ACHN (cell line): ENCODE data around the gene FOXD2.
"Not testable (repeated sequence)": the region's sequence is repeated elsewhere in the genome, so short reads cannot be mapped to it uniquely, and the experiment has no call there.

Experiments used
- DNase-seq: peaks from one replicate; pipeline ENCODE4 v3.0.0-alpha.2; 2015
- in situ Hi-C: cut with HindIII; loops from 2 replicates; pipeline ENCODE4 v1.10.0; 2017; ENCODE audit warnings: low sequenced_read_pairs, low pct_ligation_motif_present, low pct_unique_long_range_greater_than_20kb

Gene FOXD2

DNA sequence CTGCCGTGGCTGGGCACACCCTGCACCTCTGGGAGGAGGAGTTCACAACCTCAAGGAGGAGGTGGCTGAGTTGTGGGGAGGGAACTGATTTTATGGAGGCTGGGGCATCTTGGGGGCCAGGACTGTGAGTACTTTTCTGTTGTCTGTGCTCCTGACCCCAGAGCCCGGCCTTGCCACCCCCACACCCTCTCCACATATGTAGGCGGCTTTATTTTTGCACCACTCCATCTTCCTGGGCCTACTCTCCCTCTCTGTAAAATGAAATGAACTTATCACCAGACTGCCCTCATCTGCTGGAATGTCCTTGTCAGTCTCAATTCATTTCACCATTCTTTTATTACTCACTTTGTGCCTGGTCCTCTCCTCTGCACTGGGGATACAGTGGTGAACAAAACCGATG lies 12.8 kb downstream of the FOXD2 start:
- DNase-seq = no peak
- in situ Hi-C loops = no loop called here

DNA sequence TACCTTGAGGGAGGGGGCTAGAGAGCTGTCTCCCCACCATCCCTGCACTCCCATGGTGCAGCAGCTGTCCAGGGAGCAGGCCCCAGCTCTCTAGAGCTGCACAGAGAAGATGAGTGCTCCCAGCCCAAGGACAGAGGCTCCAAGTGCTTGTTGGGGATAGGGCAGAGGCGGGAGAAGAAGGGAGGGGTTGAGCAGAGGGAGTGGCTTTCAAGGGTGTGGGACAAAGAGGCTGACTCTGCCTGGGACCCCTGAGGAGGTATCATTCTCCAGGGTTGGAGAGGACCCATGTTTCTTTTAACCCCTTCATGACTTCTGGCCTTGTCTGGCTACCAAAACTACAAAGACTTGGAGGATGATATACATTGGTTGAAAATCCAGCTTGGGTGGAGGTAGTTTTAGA lies 14.6 kb downstream of the FOXD2 start:
- in situ Hi-C loops = no loop called here
- DNase-seq = no peak

DNA sequence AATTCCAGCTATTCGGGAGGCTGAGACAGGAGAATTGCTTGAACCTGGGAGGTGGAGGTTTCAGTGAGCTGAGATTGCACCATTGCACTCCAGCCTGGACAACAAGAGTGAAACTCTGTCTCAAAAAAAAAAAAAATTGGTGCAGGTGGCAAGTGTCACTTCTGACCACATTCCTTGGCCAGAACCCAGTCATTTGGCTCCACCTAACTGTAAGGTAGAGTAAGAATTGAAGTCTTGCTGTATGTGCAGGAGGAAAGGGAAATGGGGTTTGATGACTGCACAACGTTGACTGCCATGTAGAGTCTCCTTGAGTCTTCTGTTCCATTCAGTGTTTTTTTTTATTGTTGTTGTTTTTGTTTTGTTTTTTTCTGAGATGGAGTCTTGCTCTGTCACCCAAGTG lies 16.1 kb downstream of the FOXD2 start:
- in situ Hi-C loops, DNase-seq: not testable (repeated sequence)

DNA sequence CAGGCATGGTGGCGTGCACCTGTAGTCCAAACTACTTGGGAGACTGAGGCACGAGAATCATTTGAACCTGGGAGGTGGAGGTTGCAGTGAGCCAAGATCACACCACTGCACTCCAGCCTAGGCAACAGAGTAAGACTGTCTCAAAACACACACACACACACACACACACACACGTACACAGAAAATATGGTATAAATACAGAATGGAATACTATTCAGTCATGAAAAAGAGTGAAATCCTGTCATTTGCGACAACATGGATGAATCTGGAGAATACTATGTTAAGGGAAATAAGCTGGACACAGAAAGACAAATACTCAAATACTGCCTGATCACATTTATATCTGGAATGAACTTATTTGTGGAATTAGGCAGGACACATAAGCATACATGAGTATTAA lies 18.4 kb downstream of the FOXD2 start:
- no peak for DNase-seq
- in situ Hi-C loops = no loop called here

DNA sequence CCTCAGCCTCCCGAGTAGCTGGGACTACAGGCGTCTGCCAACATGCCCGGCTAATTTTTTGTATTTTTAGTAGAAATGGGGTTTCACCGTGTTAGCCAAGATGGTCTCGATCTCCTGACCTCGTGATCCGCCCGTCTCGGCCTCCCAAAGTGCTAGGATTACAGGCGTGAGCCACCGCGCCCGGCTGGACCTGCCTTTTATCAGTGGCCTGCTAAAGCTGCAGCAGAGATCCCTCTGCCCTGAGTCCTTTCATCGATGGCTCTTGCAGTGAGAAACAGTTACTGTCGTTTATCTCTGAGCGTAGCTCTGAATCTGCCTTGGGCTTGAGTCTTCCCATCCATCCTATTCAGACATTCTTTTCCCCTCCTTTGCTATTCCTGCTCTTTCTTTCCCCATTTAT lies 19.7 kb downstream of the FOXD2 start:
- DNase-seq, in situ Hi-C loops: not testable (repeated sequence)

DNA sequence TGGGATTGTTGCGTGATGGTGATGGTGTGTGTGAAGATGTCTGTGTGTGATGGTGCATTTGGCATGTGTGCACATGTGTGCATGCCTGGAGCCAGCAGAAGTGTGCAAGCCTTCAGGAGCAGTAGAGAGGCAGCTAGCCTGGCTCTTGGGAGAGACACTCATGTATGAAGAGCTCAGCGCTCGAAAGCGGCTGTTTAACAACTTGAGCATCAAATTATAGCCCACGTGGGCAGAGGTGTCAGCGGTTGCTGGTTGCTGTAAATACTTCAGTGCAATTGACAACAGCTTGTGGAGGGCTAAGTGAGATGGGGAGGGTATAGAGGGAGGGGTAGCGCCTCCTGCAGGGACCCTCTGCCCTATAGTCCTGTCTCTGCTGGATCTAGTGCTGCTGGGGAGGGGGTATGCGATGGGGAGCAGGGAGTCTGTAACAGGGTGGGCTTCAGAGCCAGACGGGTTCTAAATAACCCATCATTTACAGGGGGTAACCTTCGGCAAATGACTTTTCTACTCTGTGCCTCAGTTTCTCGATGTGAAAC lies 21.5 kb downstream of the FOXD2 start:
- DNase-seq = no peak
- in situ Hi-C loops = no loop called here

DNA sequence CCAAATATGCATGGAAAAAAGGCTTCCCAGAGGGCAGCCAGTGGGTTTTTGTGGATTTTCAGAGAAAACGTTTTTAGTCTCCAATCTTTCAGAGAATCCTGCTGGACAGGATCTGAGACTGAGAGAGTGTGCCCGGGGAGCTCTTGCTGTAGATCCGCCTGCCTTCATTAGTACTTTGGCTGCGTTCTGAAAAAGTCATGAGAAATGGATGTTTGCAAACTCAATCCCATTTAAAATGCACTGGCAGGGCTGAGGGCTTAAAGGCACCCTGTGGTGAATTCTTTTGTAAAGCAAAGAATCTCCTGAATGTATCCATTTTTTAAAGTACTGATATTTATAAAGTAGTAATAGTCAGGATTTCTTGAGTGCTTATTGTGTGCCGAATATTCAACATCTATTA lies 22.2 kb downstream of the FOXD2 start:
- in situ Hi-C loops = no loop called here
- no peak for DNase-seq

DNA sequence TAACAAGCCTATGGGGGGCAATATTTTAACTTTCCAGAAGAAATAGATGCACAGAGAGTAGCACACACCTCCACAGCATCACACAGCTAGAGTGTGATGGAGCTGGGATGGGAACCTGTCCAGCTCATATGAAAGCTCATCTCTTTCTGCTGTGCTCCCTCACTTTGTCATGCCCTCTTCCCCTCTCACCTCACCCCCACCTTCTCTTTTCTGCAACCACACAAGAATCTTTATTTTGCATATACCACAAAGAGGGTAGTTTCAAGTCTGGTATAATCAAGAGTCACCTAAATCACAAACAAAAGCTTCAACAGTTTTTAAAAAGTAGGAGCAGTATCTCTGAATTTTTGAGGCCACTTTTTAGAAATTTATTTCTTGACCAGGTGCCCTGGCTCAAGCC lies 22.6 kb downstream of the FOXD2 start:
- DNase-seq = no peak
- in situ Hi-C loops = no loop called here

DNA sequence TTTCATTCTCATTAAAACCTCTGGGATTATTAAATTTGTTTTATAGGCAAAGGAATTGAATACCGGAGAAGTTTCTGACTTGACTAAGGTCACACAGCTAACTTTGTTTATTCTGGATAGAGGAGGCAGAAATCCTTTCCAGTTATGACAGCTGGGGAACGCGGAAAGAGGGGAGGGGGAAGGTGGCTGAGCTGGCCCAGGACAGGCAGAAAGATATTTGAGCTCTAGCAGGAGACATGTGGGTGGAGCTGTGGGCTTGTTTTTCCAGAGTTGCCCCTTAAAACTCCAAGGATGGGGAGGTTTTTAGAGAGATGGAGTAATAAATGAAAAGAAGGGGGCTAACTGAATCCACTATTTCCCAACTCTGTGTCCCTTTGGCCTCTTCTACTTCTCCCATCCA lies 27.8 kb downstream of the FOXD2 start:
- DNase-seq = no peak
- in situ Hi-C loops = no loop called here

DNA sequence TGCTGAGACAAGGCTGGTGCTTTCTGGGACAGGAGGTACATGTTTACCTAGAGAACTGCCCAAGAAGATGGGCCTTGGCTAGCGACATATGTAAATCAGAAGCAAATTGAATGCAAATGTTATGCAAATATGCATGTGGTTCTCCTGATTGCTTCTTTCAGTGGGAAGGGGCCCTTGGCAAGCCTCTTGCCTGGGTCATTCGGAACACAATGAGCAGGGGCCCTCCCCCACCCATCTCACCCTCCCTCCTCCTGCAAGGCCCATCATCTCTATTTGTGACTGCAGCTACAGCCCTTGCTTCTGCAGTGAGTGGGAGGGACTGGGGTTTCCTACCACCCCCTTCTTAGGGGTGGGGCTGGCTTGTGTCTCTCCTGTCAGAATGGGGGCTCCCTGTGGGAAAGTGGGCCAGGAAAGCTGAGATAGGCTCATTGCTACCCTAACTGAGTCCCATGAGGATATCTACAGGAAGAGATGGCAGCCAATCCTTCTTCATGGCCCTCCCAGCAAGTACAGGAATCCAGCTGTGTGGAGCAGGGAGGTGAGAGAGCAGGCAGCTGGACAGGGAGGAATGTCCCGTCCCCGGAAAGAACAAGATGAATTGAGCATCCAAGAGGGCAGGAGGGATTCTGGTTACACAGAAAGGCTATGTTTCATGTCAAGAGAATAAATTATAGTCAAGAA lies 31.0 kb downstream of the FOXD2 start:
- no peak for DNase-seq
- in situ Hi-C loops = no loop called here

DNA sequence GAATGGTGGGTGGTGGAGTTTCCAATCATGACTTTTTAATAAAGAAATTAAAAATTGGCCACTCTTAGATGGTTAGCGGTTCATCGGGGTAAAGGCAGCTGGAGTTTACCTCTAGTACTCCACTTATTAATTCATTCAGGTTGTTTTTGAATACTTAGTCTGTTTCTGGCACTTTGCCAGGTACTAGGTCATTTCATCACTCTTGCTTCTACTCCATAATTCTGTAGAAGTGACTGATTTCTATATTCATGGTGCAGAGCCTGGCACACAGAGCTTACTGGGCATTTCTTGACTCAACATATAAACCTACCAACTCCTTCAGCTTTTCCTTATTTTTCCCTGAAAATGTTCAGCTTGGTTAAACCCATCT lies 31.5 kb downstream of the FOXD2 start:
- no peak for DNase-seq

DNA sequence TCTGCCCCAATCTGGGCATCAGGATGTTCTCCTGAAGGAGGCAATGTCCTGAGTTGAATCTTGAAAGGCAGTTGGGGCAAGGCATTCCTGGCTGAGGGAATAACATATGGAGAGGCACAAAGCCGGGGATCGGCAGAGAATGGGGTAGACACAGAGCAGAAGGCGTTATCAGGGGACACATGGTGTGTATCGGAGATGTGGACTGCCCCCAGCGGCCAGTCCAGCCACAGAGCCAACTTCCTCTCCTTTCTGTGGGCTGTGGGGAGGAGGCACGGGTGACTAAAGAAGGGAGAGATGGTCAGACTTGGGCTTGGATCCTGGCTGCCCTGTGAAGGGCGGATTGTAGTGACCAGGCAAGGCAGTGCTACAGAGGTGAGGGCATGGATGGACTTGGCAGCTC lies 32.1 kb downstream of the FOXD2 start:
- DNase-seq = no peak
- in situ Hi-C loops = no loop called here

More for the DNA sequence above, 31.5 kb downstream of the FOXD2 start:
- in situ Hi-C loops = no loop called here

DNA sequence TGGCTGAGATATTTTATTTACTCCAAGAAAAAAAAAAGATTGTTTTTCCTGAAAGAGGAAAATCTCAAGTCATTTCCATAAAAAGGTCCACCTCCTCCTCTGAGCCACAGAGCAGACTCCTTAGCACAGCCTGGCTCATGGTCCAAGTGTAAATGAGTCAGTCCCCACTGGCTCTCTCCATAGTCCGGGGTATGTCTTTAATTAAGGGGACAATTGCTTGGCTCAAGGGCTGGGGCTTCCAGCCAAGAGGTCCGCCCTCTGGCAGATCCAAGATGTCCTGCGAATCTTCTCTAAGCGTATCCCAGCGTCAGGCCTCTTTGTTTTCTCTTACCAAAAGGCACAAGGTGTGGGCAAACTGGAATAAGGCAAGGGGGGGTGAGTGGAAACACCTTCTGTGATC lies 33.3 kb downstream of the FOXD2 start:
- DNase-seq = no peak
- in situ Hi-C loops = no loop called here

DNA sequence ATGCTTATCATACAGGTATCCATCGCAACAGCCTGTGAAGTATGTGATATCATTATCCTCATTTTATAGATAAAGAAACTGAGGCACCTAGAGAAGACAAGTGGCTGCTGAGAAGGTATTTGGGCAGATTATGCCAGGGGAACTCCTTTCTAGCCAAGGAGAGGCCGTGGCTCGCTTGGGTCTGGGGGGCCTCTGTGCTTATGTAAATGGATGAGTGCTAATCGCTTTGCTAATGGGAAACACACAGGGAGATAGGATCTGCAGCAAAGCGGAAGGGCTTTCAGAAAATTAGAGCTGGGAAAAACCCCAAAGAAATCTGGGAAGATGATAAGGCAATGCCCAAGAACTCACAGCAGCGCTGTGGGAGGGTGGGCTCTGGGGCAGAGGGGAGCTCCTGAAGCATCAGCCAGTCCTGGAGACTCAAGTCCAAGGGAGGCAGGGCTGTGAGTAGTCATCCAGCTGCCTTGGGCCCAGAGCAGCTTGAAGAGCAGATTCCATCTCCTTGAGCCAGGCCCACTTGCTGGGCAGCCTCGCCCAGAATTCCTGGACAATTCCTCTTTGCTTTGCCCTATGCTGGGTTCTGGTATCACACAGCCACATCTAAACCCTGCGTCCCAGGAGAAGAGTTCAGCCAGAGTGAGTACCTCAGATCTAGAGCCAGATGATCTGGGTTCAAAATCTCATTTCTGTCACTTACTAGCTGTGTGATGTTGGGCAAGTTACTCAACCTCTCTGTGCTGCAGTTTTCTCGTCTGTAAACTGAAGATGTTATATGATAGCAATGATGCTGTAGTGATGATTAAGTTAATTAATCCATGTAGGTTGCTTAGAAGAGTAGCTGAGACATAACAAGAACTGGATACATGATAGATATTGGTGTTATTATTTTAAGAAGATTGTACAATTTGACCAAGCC lies 36.7 kb downstream of the FOXD2 start:
- in situ Hi-C loops = no loop called here
- DNase-seq = no peak

DNA sequence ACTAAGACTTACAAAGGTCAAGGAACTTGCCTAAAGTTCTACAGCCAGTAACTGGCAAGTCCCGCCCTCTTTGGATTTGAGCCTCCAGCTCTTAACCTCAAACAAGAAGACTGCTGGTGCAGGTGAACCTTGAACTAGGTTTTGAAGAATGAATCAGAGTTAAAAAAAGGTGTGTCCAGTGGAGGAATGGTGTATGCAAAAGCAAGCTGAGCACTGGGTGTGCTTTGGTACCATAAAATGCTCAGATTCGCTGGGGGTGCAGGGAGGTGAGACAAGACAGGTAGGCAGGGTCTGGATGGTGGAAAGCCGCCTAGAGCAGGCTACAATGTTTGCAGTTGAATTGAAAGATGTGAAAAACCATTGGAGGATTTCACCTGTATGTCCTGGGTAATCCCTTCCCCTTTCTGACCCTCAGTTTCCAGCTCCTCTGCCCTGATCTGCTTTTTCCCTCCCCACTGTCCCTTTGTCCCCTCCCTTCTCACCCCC lies 39.8 kb downstream of the FOXD2 start:
- in situ Hi-C loops = no loop called here
- no peak for DNase-seq

DNA sequence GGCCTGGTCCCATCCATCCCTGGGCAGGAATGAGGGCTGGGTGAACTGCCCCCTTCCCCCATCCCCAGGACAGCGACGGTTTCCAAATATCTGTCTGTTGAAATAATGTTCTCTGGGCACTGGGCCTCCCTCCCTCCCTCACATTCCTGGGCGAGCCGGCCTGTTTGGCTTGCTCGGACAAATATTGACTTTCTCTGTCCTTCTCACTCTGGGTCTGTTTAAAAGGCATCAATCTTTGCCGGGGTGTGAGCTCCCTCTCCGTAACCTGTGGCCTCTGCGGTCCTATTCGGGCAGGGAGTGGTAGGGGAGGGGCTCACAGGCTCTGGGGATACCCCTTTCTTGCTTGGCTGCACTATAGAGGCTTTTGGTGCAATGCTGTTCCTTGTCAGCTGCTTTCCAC lies 40.2 kb downstream of the FOXD2 start:
- DNase-seq = no peak
- in situ Hi-C loops = no loop called here

DNA sequence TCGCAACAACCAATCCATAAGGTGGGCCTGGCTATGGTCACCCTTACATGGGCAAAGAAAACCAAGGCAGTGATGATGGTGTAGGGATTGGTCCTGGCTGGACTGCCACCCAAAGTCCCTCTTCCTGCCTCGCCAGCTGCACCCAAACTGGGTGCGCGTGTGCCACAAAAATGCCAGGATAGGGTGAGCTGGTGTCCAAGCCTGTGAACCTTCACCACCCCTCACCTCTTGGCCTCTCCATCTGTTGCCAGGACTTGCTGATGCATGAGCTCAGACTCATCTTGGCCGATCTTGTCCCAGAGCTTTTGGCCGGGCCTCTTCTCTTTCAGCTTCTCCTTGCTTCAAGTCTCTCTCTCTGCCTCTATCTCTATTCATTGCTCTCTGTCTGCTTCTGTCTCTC lies 41.8 kb downstream of the FOXD2 start:
- in situ Hi-C loops = no loop called here
- DNase-seq = no peak

DNA sequence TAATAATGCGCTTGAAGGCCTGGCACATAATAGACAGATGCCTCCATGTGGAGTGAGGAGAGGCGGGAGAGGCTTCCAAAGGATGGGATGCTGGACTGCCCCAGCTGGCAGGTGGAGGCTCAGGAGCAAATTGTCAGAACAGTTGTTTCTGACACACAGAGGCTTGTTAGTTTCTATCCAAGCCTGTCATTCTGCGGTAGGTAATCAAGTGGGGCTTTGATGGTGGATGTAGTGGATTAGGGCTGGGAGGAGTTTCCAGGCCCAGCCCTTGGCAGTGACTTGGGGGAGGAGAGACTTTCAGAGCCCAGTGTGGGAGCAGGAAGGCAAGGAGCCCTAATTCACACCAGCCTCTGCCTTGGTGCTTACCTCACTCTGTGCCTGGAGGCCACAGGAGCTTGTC lies 44.1 kb downstream of the FOXD2 start:
- in situ Hi-C loops = no loop called here
- no peak for DNase-seq

DNA sequence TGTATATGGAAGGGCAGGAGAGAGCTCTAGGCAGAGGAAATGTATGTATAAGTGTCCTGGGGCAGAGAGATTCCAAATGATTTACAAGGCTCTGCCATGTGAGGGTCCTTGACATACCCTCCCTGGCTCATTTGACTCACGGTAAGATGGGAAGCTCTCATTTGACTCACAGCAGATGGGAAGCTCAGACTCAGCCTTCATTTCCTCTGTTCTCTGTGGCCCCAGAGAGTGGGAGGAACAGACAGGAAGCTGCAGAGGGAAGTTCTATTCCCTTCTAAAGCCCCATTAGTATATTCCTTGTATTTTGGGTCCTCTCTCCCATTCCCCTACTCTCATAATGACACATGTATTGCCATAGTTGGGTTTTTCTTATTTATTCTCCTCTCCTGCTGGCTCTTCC lies 44.9 kb downstream of the FOXD2 start:
- DNase-seq = no peak
- in situ Hi-C loops = no loop called here

DNA sequence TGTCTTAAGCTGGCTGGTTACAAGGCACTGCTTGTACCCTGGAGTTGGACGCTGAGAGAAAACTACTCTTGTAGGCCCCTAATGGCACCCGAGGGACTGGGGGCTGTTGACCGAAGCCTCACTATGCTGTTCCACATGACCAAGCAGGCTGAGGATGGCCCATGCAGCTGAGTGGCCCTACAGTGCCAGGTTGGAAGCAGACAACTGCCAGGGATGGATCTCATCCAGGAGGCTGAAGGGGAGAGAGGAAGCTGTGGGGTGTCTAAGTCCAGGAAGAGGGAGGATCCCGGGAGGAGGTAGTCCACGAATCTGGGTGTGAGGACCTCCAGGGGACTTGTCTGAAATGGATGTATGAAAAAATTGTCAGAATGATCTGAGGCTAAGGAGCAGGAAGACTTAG lies 45.8 kb downstream of the FOXD2 start:
- no peak for DNase-seq

More for the DNA sequence above, 45.8 kb downstream of the FOXD2 start:
- in situ Hi-C loops = no loop called here
